HepG2 (cell line): ENCODE data around the gene COMMD8. TPM values are rescaled to one million over a fixed set of nuclear protein-coding genes. Genes with fewer than 3 reads are reported as not detected.
A peak's percentile ranks its signal among the peaks of the same experiment; 100 is the strongest.

ENCODE experiments used
- KMT2A ChIP-seq: sonication (generic); formaldehyde crosslinking; IDR thresholded peaks from 2 replicates; pipeline ENCODE4 v1.4.0; 2020; ENCODE audit warnings: missing genetic modification reagents
- NR2C2 ChIP-seq: sonication (generic); formaldehyde crosslinking; IDR thresholded peaks from 2 replicates; pipeline ENCODE4 v1.4.0; 2020; ENCODE audit warnings: missing genetic modification reagents, mild to moderate bottlenecking, moderate library complexity, borderline replicate concordance
- POLR2A ChIP-seq, 2 experiments: IDR thresholded peaks; 2 replicates each; pipeline ENCODE4 v1.6.1; 2011; ENCODE audit warnings: low read depth in 2 of 2, low read length in 2 of 2, mild to moderate bottlenecking in 1 of 2, moderate library complexity in 1 of 2; ENCODE audit not compliant: insufficient read depth in 1 of 2
- SP5 ChIP-seq: IDR thresholded peaks from 2 replicates; pipeline ENCODE4 v1.6.1; 2016; ENCODE audit warnings: low read depth, borderline replicate concordance
- ZBTB10 ChIP-seq: sonication (generic); formaldehyde crosslinking; IDR thresholded peaks from 2 replicates; pipeline ENCODE4 v1.4.0; 2020; ENCODE audit warnings: missing genetic modification reagents, borderline replicate concordance
- ZNF263 ChIP-seq: sonication (generic); formaldehyde crosslinking; IDR thresholded peaks from 2 replicates; pipeline ENCODE4 v1.4.0; 2020; ENCODE audit warnings: missing genetic modification reagents
- ZNF274 ChIP-seq: sonication (generic); formaldehyde crosslinking; IDR thresholded peaks from 2 replicates; pipeline ENCODE4 v1.5.1; 2020; ENCODE audit warnings: mild to moderate bottlenecking, missing genetic modification reagents
- ZNF597 ChIP-seq: sonication (generic); formaldehyde crosslinking; IDR thresholded peaks from 2 replicates; pipeline ENCODE4 v1.5.0; 2020; ENCODE audit warnings: missing genetic modification reagents
- ZNF629 ChIP-seq: sonication (generic); formaldehyde crosslinking; conservative IDR thresholded peaks from 2 replicates; pipeline ENCODE4 v1.5.0; 2020; ENCODE audit warnings: missing genetic modification reagents
- ZNF770 ChIP-seq: sonication (generic); formaldehyde crosslinking; IDR thresholded peaks from 2 replicates; pipeline ENCODE4 v1.5.0; 2020; ENCODE audit warnings: mild to moderate bottlenecking, missing genetic modification reagents
- polyA plus RNA-seq, 8 experiments: library from polyadenylated mRNA; depleted of rRNA in 3 of 8; stranded (reverse) in 7 of 8; unstranded in 1 of 8; fragments of >200 nt; fragmentation: Illumina TruSeq in 4 of 8; extraction: Trizol in 4 of 8; gene quantifications; 2 replicates each; pipeline versions ENCODE4 v1.2.1 to v1.2.3, GENCODE V29; 2011 to 2016; ENCODE audit warnings: low read depth in 4 of 8, missing spikeins in 1 of 8, mixed read lengths in 1 of 8; ENCODE audit not compliant: insufficient read depth in 1 of 8
- total RNA-seq, 5 experiments: library from RNA; depleted of rRNA; stranded (reverse); fragments of >200 nt; fragmentation: Illumina TruSeq; extraction: Trizol; gene quantifications; 2 replicates each; pipeline ENCODE4 v1.2.3, GENCODE V29; 2016; ENCODE audit warnings: low read depth in 1 of 5
- TF ChIP-seq, protein P1 (sequence below): sonication (generic); formaldehyde crosslinking; IDR thresholded peaks from 2 replicates; pipeline ENCODE4 v1.4.0; 2020; ENCODE audit warnings: mild to moderate bottlenecking, missing genetic modification reagents
- TF ChIP-seq, protein P2 (sequence below): IDR thresholded peaks from 2 replicates; pipeline ENCODE4 v1.6.1; 2016; ENCODE audit warnings: missing genetic modification reagents, missing compliant biosample characterization

COMMD8 gene
- total and polyA plus RNA-seq, 2 of the 13 experiments (the other 11 are each of a cell fraction or from before 2014, with no cell fraction given) = 7.1 to 20.3 TPM

- TF ChIP-seq ZBTB10 (CRISPR knock-in tag) (no peak), ZNF629 (CRISPR knock-in tag) (no peak), SP5 (CRISPR knock-in tag) (no peak; the same call in 1 of the 2 replicates), KMT2A (CRISPR knock-in tag) (0 out of 2 replicates have a peak, but pooled peaks have one; percentile 63), NR2C2 (CRISPR knock-in tag) (no peak), ZNF274 (CRISPR knock-in tag) (peak; percentile 74; the same call in 1 of the 2 replicates), ZNF770 (CRISPR knock-in tag) (no peak), ZNF263 (CRISPR knock-in tag) (peak; percentile 35; the same call in 1 of the 2 replicates), POLR2A (IDR thresholded peaks at IDR 0.05; ENCODE audit: insufficient read depth in 1 of 2, low read depth in 2 of 2, low read length in 2 of 2) (peak; percentile 65 to 88), ZNF597 (CRISPR knock-in tag) (no peak)
- TF ChIP-seq, protein P1, sequence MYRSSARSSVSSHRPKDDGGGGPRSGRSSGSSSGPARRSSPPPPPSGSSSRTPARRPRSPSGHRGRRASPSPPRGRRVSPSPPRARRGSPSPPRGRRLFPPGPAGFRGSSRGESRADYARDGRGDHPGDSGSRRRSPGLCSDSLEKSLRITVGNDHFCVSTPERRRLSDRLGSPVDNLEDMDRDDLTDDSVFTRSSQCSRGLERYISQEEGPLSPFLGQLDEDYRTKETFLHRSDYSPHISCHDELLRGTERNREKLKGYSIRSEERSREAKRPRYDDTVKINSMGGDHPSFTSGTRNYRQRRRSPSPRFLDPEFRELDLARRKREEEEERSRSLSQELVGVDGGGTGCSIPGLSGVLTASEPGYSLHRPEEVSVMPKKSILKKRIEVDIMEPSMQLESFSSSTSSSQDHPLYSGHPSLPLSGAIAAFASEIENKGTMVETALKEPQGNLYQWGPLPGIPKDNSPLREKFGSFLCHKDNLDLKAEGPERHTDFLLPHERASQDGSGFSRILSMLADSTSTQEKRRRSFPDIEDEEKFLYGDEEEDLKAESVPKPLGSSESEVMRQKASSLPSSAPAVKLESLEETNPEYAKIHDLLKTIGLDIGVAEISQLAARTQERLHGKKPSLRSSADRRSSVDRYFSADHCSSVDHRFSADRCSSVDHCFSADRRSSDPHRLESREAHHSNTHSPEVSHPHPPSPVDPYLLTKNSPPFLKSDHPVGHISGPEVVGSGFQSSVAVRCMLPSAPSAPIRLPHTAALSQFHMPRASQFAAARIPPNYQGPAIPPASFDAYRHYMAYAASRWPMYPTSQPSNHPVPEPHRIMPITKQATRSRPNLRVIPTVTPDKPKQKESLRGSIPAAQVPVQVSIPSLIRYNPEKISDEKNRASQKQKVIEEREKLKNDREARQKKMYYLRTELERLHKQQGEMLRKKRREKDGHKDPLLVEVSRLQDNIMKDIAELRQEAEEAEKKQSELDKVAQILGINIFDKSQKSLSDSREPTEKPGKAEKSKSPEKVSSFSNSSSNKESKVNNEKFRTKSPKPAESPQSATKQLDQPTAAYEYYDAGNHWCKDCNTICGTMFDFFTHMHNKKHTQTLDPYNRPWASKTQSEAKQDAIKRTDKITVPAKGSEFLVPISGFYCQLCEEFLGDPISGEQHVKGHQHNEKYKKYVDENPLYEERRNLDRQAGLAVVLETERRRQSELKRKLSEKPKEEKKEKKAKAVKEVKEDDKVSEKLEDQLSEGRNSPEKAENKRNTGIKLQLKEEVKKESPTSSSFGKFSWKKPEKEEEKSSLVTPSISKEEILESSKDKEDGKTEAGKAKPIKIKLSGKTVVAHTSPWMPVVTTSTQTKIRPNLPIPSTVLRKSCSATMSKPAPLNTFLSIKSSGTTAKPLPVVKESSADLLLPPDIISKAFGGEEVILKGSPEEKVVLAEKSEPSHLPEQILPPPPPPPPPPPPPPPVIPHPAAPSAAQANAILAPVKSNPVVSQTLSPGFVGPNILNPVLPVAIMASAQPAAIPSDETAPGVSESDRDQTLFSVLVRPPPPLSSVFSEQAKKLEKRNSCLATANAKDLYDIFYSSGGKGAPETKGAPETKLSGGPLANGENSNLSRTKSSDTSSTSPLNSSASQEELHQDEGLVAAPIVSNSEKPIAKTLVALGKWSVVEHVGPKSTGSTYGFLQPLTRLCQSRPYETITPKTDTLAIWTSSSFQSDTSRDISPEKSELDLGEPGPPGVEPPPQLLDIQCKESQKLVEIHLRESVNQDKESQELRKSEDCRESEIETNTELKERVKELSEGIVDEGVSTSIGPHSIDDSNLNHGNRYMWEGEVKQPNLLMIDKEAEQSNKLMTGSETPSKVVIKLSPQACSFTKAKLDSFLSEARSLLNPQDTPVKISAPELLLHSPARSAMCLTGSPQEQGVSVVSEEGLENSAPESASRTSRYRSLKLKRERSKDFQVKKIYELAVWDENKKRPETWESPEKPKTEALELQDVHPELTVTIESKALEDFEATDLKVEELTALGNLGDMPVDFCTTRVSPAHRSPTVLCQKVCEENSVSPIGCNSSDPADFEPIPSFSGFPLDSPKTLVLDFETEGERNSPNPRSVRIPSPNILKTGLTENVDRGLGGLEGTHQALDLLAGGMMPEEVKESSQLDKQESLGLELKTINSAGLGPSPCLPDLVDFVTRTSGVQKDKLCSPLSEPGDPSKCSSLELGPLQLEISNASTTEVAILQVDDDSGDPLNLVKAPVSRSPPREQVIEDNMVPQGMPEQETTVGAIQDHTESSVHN (CRISPR knock-in tag) = no peak
- TF ChIP-seq, protein P2, sequence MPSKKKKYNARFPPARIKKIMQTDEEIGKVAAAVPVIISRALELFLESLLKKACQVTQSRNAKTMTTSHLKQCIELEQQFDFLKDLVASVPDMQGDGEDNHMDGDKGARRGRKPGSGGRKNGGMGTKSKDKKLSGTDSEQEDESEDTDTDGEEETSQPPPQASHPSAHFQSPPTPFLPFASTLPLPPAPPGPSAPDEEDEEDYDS (CRISPR knock-in tag) = peak; percentile 89
Measured at GRCh38 chr4:47463235-47463956, at the start of gene COMMD8 (continued).
